HepG2 (cell line): Measurements from ENCODE around the gene ZNF764. TPM values are rescaled to one million over a fixed set of nuclear protein-coding genes. Genes with fewer than 3 reads are reported as not detected.
A peak's percentile ranks its signal among the peaks of the same experiment; 100 is the strongest.

Experiments
- BRD4 ChIP-seq: sonication (generic); formaldehyde crosslinking; IDR thresholded peaks from 2 replicates; pipeline ENCODE4 v1.4.0; 2020; ENCODE audit warnings: missing genetic modification reagents
- CBX5 ChIP-seq: sonication (generic); formaldehyde crosslinking; IDR thresholded peaks from 2 replicates; pipeline ENCODE4 v1.4.0; 2020; ENCODE audit warnings: missing genetic modification reagents, borderline replicate concordance
- CREB3 ChIP-seq: sonication (generic); formaldehyde crosslinking; IDR thresholded peaks from 2 replicates; pipeline ENCODE4 v1.5.0; 2020; ENCODE audit warnings: missing genetic modification reagents
- CREM ChIP-seq, 2 experiments: sonication (generic) in 1 of 2; formaldehyde crosslinking in 1 of 2; IDR thresholded peaks; 2 replicates each; pipeline versions ENCODE4 v1.4.0 to v1.6.1; 2016 to 2020; ENCODE audit warnings: antibody characterized with exemption in 1 of 2, mild to moderate bottlenecking in 1 of 2, missing genetic modification reagents in 1 of 2
- ERF ChIP-seq: IDR thresholded peaks from 2 replicates; pipeline ENCODE4 v1.6.1; 2018; ENCODE audit warnings: missing biosample characterization, missing genetic modification reagents
- HOMEZ ChIP-seq: IDR thresholded peaks from 2 replicates; pipeline ENCODE4 v1.6.1; 2016; ENCODE audit warnings: low read depth
- IKZF4 ChIP-seq: sonication (generic); formaldehyde crosslinking; IDR thresholded peaks from 2 replicates; pipeline ENCODE4 v1.5.1; 2020; ENCODE audit warnings: borderline replicate concordance, mild to moderate bottlenecking, low read depth, missing genetic modification reagents; ENCODE audit errors: not compliant biosample characterization
- PHF5A ChIP-seq: IDR thresholded peaks from one replicate; pipeline ENCODE4 v1.6.1; 2018; ENCODE audit warnings: low read depth, missing genetic modification reagents; ENCODE audit not compliant: unreplicated experiment
- REPIN1 ChIP-seq: sonication (generic); formaldehyde crosslinking; IDR thresholded peaks from 2 replicates; pipeline ENCODE4 v1.8.0; 2022; ENCODE audit warnings: missing genetic modification reagents, low read depth, mild to moderate bottlenecking, borderline replicate concordance
- SNAPC4 ChIP-seq: sonication (generic); formaldehyde crosslinking; IDR thresholded peaks from 2 replicates; pipeline ENCODE4 v1.4.0; 2020; ENCODE audit warnings: mild to moderate bottlenecking, missing genetic modification reagents
- ZBTB34 ChIP-seq: sonication (generic); formaldehyde crosslinking; IDR thresholded peaks from 2 replicates; pipeline ENCODE4 v1.8.0; 2022; ENCODE audit warnings: mild to moderate bottlenecking, missing genetic modification reagents
- ZBTB7A ChIP-seq: sonication (generic); formaldehyde crosslinking; IDR thresholded peaks from 2 replicates; pipeline ENCODE4 v1.8.0; 2022; ENCODE audit warnings: mild to moderate bottlenecking, missing genetic modification reagents
- ZNF292 ChIP-seq: sonication (generic); formaldehyde crosslinking; IDR thresholded peaks from 2 replicates; pipeline ENCODE4 v1.8.1; 2022; ENCODE audit warnings: mild to moderate bottlenecking, low read depth, missing genetic modification reagents, borderline replicate concordance
- ZNF441 ChIP-seq: sonication (generic); formaldehyde crosslinking; IDR thresholded peaks from 2 replicates; pipeline ENCODE4 v1.7.0; 2021; ENCODE audit warnings: missing genetic modification reagents, borderline replicate concordance
- ZNF451 ChIP-seq: sonication (generic); formaldehyde crosslinking; IDR thresholded peaks from 2 replicates; pipeline ENCODE4 v1.5.0; 2020; ENCODE audit warnings: mild to moderate bottlenecking, missing genetic modification reagents
- ZNF567 ChIP-seq: sonication (generic); formaldehyde crosslinking; IDR thresholded peaks from 2 replicates; pipeline ENCODE4 v1.8.1; 2023; ENCODE audit warnings: mild to moderate bottlenecking, missing genetic modification reagents, borderline replicate concordance
- ZNF619 ChIP-seq: sonication (generic); formaldehyde crosslinking; IDR thresholded peaks from 2 replicates; pipeline ENCODE4 v1.4.0; 2020; ENCODE audit warnings: mild to moderate bottlenecking, missing genetic modification reagents
- ZNF660 ChIP-seq: sonication (generic); formaldehyde crosslinking; IDR thresholded peaks from 2 replicates; pipeline ENCODE4 v1.5.1; 2020; ENCODE audit warnings: mild to moderate bottlenecking, low read depth, missing genetic modification reagents, borderline replicate concordance
- polyA plus RNA-seq, 8 experiments: library from polyadenylated mRNA; depleted of rRNA in 3 of 8; stranded (reverse) in 7 of 8; unstranded in 1 of 8; fragments of >200 nt; fragmentation: Illumina TruSeq in 4 of 8; extraction: Trizol in 4 of 8; gene quantifications; 2 replicates each; pipeline versions ENCODE4 v1.2.1 to v1.2.3, GENCODE V29; 2011 to 2016; ENCODE audit warnings: low read depth in 4 of 8, missing spikeins in 1 of 8, mixed read lengths in 1 of 8; ENCODE audit not compliant: insufficient read depth in 1 of 8
- total RNA-seq, 5 experiments: library from RNA; depleted of rRNA; stranded (reverse); fragments of >200 nt; fragmentation: Illumina TruSeq; extraction: Trizol; gene quantifications; 2 replicates each; pipeline ENCODE4 v1.2.3, GENCODE V29; 2016; ENCODE audit warnings: low read depth in 1 of 5

Gene ZNF764
- total and polyA plus RNA-seq, 2 of the 13 experiments (the other 11 are each of a cell fraction or from before 2014, with no cell fraction given), result 4.1 to 9.1 TPM

GRCh38 chr16:30534368-30535105 lies 23.6 kb downstream of the ZNF764 start, which contains the start of gene ZNF747 (continued):
- TF ChIP-seq ZBTB7A (CRISPR knock-in tag), result peak; percentile 82; the same call in 1 of the 2 replicates
- peak; percentile 3 for TF ChIP-seq ZNF567 (CRISPR knock-in tag)
- no peak for TF ChIP-seq HOMEZ
- TF ChIP-seq ZNF292, result peak; percentile 77
- peak; percentile 83 for TF ChIP-seq IKZF4 (CRISPR knock-in tag)
- TF ChIP-seq ERF (CRISPR knock-in tag), result peak; percentile 65
- TF ChIP-seq ZNF619 (CRISPR knock-in tag), result peak; percentile 16
- TF ChIP-seq ZNF660 (CRISPR knock-in tag), result no peak
- TF ChIP-seq ZBTB34, result peak; percentile 79
- TF ChIP-seq ZNF451, result peak; percentile 78; the same call in 1 of the 2 replicates
- no peak for TF ChIP-seq BRD4 (CRISPR knock-in tag)
- peak; percentile 91 for TF ChIP-seq SNAPC4
- no peak; the same call in none of the 2 replicates for TF ChIP-seq ZNF441 (CRISPR knock-in tag)
- TF ChIP-seq PHF5A (CRISPR knock-in tag), result no peak
- peak; percentile 95 for TF ChIP-seq CREM (IDR thresholded peaks at IDR 0.05)
- peak; percentile 17; the same call in 1 of the 2 replicates for TF ChIP-seq CREM (CRISPR knock-in tag; IDR thresholded peaks at IDR 0.05)
- TF ChIP-seq CREB3, result no peak
- peak; percentile 61; the same call in 1 of the 2 replicates for TF ChIP-seq REPIN1 (CRISPR knock-in tag)
- TF ChIP-seq CBX5 (CRISPR knock-in tag), result peak; percentile 45
